HCT116 (cell line): Measurements from ENCODE around the gene TAF6. TPM values are rescaled to one million over a fixed set of nuclear protein-coding genes. Genes with fewer than 3 reads are reported as not detected.

Source experiments
- ATAC-seq: fragments of 200-7000 bp; cut with Tn5 transposase; 2 replicates; pipeline ENCODE4 v1.9.1; 2020; ENCODE audit warnings: mild to moderate bottlenecking, moderate library complexity
- BruUV-seq: library from RNA; stranded (reverse); fragments of 400-500 nt; replicated peaks from 2 replicates; lab custom pipeline; 2021; lab: Mats Ljungman, UMichigan
- CTCF ChIA-PET: fragments of 300-600 bp; sonication (Branson Sonifier 250); formaldehyde crosslinking; loops from one replicate; lab custom pipeline; 2021; ENCODE audit warnings: antibody characterized with exemption; lab: Charles Lee
- POLR2A ChIA-PET: fragments of 300-600, 350-600 bp; sonication (Branson Sonifier 250); formaldehyde crosslinking; loops from one replicate; lab custom pipeline; 2021; ENCODE audit warnings: antibody characterized with exemption; lab: Charles Lee
- RAD21 ChIA-PET, 2 experiments: fragments of 300-600 bp; sonication (Branson Sonifier 250); formaldehyde crosslinking; loops; one replicate each; lab custom pipeline; 2023; ENCODE audit warnings: low total read pairs in 2 of 2; ENCODE audit not compliant: uncharacterized antibody in 2 of 2, unreplicated experiment in 2 of 2, low non-redundant PET in 1 of 2; lab: Charles Lee
- DNase-seq: peaks from one replicate; pipeline ENCODE4 v3.0.0-alpha.2; 2010; ENCODE audit warnings: low read depth, low spot score
- H2AFZ ChIP-seq: fragments of 200-600 bp; shearing (Covaris generic), sonication (generic); 2 replicates; pipeline ENCODE4 v1.6.1; 2017; ENCODE audit warnings: low read depth, mixed run types, mixed read lengths, antibody characterized with exemption, low read length; ENCODE audit not compliant: poor library complexity, severe bottlenecking
- H3K27ac ChIP-seq: 2 replicates; pipeline ENCODE4 v1.5.1; 2012; ENCODE audit warnings: low read depth, low read length
- H3K27me3 ChIP-seq: fragments of 200-600 bp; sonication (generic); 2 replicates; pipeline ENCODE4 v1.6.1; 2016; ENCODE audit warnings: mixed run types, low read length, mixed read lengths; ENCODE audit not compliant: insufficient read depth
- H3K36me3 ChIP-seq, 2 experiments: fragments of 200-500 bp in 1 of 2; fragments of 200-600 bp in 1 of 2; sonication (Bioruptor generic) in 1 of 2; sonication (generic) in 1 of 2; 2 replicates each; pipeline versions ENCODE4 v1.5.1 to v1.6.1; 2014 to 2016; ENCODE audit warnings: low read length in 2 of 2, inconsistent platforms in 1 of 2, mixed read lengths in 1 of 2, mixed run types in 1 of 2; ENCODE audit not compliant: insufficient read depth in 2 of 2, control insufficient read depth in 1 of 2
- H3K4me1 ChIP-seq, 2 experiments: fragments of 200-600 bp in 1 of 2; sonication (generic) in 1 of 2; 2 replicates each; pipeline versions ENCODE4 v1.5.1 to v1.6.1; 2012 to 2017; ENCODE audit warnings: low read length in 2 of 2, inconsistent platforms in 1 of 2, mild to moderate bottlenecking in 1 of 2, mixed read lengths in 1 of 2, mixed run types in 1 of 2, moderate library complexity in 1 of 2; ENCODE audit not compliant: insufficient read depth in 2 of 2, control insufficient read depth in 1 of 2
- H3K4me2 ChIP-seq: fragments of 200-600 bp; sonication (generic); 2 replicates; pipeline ENCODE4 v1.6.1; 2017; ENCODE audit warnings: mixed run types, low read length, mixed read lengths
- H3K4me3 ChIP-seq, 2 experiments: fragments of 200-600 bp in 1 of 2; sonication (generic) in 1 of 2; replicated peaks in 1 of 2; 2 replicates each; pipeline ENCODE4 v1.5.1; 2011 to 2016; ENCODE audit warnings: low read length in 2 of 2, control low read depth in 1 of 2, low read depth in 1 of 2, mild to moderate bottlenecking in 1 of 2, mixed read lengths in 1 of 2, mixed run types in 1 of 2
- H3K79me2 ChIP-seq: fragments of 200-600 bp; sonication (generic); 2 replicates; pipeline ENCODE4 v1.6.1; 2017; ENCODE audit warnings: mild to moderate bottlenecking, mixed run types, low read length, moderate library complexity, mixed read lengths; ENCODE audit not compliant: insufficient read depth
- H3K9ac ChIP-seq: fragments of 200-600 bp; sonication (generic); 2 replicates; pipeline ENCODE4 v1.6.1; 2016; ENCODE audit warnings: low read length, mixed read lengths
- H3K9me2 ChIP-seq: fragments of 200-600 bp; sonication (generic), shearing (Covaris generic); 2 replicates; pipeline ENCODE4 v1.6.1; 2017; ENCODE audit warnings: mixed run types, mild to moderate bottlenecking, moderate library complexity; ENCODE audit not compliant: insufficient read depth
- H3K9me3 ChIP-seq, 2 experiments: fragments of 200-500 bp in 1 of 2; fragments of 200-600 bp in 1 of 2; sonication (Bioruptor generic) in 1 of 2; sonication (generic) in 1 of 2; 2 replicates each; pipeline ENCODE4 v1.6.1; 2014 to 2017; ENCODE audit warnings: low read length in 2 of 2, mixed read lengths in 2 of 2, inconsistent platforms in 1 of 2, low read depth in 1 of 2, mild to moderate bottlenecking in 1 of 2, mixed run types in 1 of 2, moderate library complexity in 1 of 2; ENCODE audit not compliant: control insufficient read depth in 1 of 2, insufficient read depth in 1 of 2
- H4K20me1 ChIP-seq: fragments of 200-600 bp; sonication (generic), shearing (Covaris generic); 2 replicates; pipeline ENCODE4 v1.6.1; 2017; ENCODE audit warnings: mixed run types, mild to moderate bottlenecking, moderate library complexity; ENCODE audit not compliant: insufficient read depth
- ATF3 ChIP-seq: IDR thresholded peaks from 2 replicates; pipeline ENCODE4 v1.6.1; 2012
- CBX3 ChIP-seq: IDR thresholded peaks from 2 replicates; pipeline ENCODE4 v1.6.1; 2012; ENCODE audit warnings: low read depth
- EZH2phosphoT487 ChIP-seq: fragments of 200-600 bp; IDR thresholded peaks from 2 replicates; pipeline ENCODE4 v1.6.1; 2018; ENCODE audit warnings: antibody characterized with exemption, borderline replicate concordance
- JUND ChIP-seq: IDR thresholded peaks from 2 replicates; pipeline ENCODE4 v1.6.1; 2012
- REST ChIP-seq: IDR thresholded peaks from 2 replicates; pipeline ENCODE4 v1.6.1; 2012; ENCODE audit warnings: low read depth
- SRF ChIP-seq: IDR thresholded peaks from 2 replicates; pipeline ENCODE4 v1.6.1; 2012; ENCODE audit warnings: low read depth
- TCF7L2 ChIP-seq: IDR thresholded peaks from 2 replicates; pipeline ENCODE4 v1.7.0; 2011; ENCODE audit warnings: borderline replicate concordance, inconsistent platforms; ENCODE audit not compliant: insufficient read depth, insufficient read length; ENCODE audit errors: extremely low read depth
- ZBTB33 ChIP-seq: IDR thresholded peaks from 2 replicates; pipeline ENCODE4 v1.6.1; 2011; ENCODE audit warnings: mild to moderate bottlenecking, low read length, moderate library complexity; ENCODE audit not compliant: insufficient replicate concordance; ENCODE audit errors: extremely low read depth
- ZFX ChIP-seq: fragments of 450-650 bp; IDR thresholded peaks from 2 replicates; pipeline ENCODE4 v1.6.1; 2017
- intact Hi-C: fragments of 100-400 bp; cut with micrococcal nuclease; formaldehyde crosslinking; loops from 2 replicates; pipeline ENCODE4 v1.10.0; 2022
- total RNA-seq: library from RNA; stranded (reverse); gene quantifications from one replicate; pipeline ENCODE4 v1.2.1, GENCODE V29; 2021; ENCODE audit not compliant: unreplicated experiment

The TAF6 gene
- total RNA-seq, 1 experiment from 2014 or later, result 67.4 TPM

GRCh38 chr7:100118388-100119071 is 628 bp downstream of the TAF6 start:
- ChIA-PET RAD21 (no interaction called here), POLR2A (no interaction called here)
- H2AFZ ChIP-seq, result no peak overlapping the region
- no peaks in the 10 kb centered on the region for H4K20me1 ChIP-seq
- no peaks in the 10 kb centered on the region for H3K9me2 ChIP-seq
- H3K36me3 ChIP-seq, result no peaks in the 10 kb centered on the region
- peak overlapping the region; percentile 91 for H3K4me2 ChIP-seq
- H3K27me3 ChIP-seq, result no peaks in the 10 kb centered on the region
- H3K27ac ChIP-seq, result peak overlapping the region; percentile 50
- peaks cover 11% of the 10 kb centered on the region for H3K79me2 ChIP-seq
- intact Hi-C loops, result no loop called here
- H3K9ac ChIP-seq, result peak overlapping the region; percentile 87
- no peak for TF ChIP-seq TCF7L2
- TF ChIP-seq SRF, result no peak
- no peak for TF ChIP-seq ZFX
- TF ChIP-seq JUND, result no peak
- TF ChIP-seq ZBTB33, result no peak
- no peak for TF ChIP-seq ATF3
- no peak for TF ChIP-seq REST
- TF ChIP-seq CBX3, result no peak
- no peak for TF ChIP-seq EZH2phosphoT487
- TF ChIP-seq, all 23 proteins: peak for 0
- BruUV-seq, result TSS peak; percentile 59
- DNase-seq, result no peak
- peaks cover 8 to 20% of the 10 kb centered on the region in 2 experiments for H3K4me1 ChIP-seq
- H3K9me3 ChIP-seq, result no peaks in the 10 kb centered on the region
- no peak for ATAC-seq
- CTCF ChIA-PET, result no interaction called here
- H3K4me3 ChIP-seq, result peak overlapping the region; percentile 90 to 99
